HEK293 (cell line): ENCODE data around the gene SLC51A.

Experiments used
- CTCF ChIA-PET: fragments of 350-600 bp; formaldehyde crosslinking; extraction: SDS; loops from one replicate; lab custom pipeline; 2021; ENCODE audit warnings: antibody characterized with exemption; lab: Yijun Ruan, JAX
- POLR2A ChIA-PET: fragments of 300-600 bp; formaldehyde crosslinking; extraction: SDS; loops from one replicate; lab custom pipeline; 2020; ENCODE audit warnings: antibody characterized with exemption, inconsistent platforms; lab: Yijun Ruan, JAX
- H3K27ac ChIP-seq: fragments of 200-500 bp; sonication (Bioruptor generic); 2 replicates; pipeline ENCODE4 v1.5.1; 2014; ENCODE audit warnings: low read depth, low read length, control low read depth, inconsistent platforms; ENCODE audit errors: extremely low read depth
- H3K36me3 ChIP-seq, 2 experiments: fragments of 200-500 bp in 1 of 2; sonication (Bioruptor generic) in 1 of 2; 1 replicate in 1 of 2; 2 replicates in 1 of 2; pipeline ENCODE4 v1.5.1; 2014 to 2017; ENCODE audit warnings: inconsistent platforms in 2 of 2, low read length in 2 of 2; ENCODE audit not compliant: control insufficient read depth in 2 of 2, insufficient read depth in 1 of 2
- H3K4me1 ChIP-seq: fragments of 200-500 bp; sonication (Bioruptor generic); 2 replicates; pipeline ENCODE4 v1.5.1; 2014; ENCODE audit warnings: mild to moderate bottlenecking, low read length, inconsistent platforms; ENCODE audit not compliant: control insufficient read depth, insufficient read depth
- H3K4me3 ChIP-seq: 2 replicates; pipeline ENCODE4 v1.5.1; 2011; ENCODE audit warnings: low read depth, mild to moderate bottlenecking, control low read depth, low read length, moderate library complexity
- H3K9me3 ChIP-seq: fragments of 200-500 bp; sonication (Bioruptor generic); 2 replicates; pipeline ENCODE4 v1.5.1; 2014; ENCODE audit warnings: low read depth, low read length, inconsistent platforms; ENCODE audit not compliant: control insufficient read depth, insufficient read depth
- MEIS1 ChIP-seq: sonication (generic); formaldehyde crosslinking; IDR thresholded peaks from 2 replicates; pipeline ENCODE4 v1.8.1; 2022; ENCODE audit warnings: missing genetic modification reagents, mild to moderate bottlenecking, borderline replicate concordance
- PRDM1 ChIP-seq: fragments of 450-650 bp; formaldehyde crosslinking; IDR thresholded peaks from 2 replicates; pipeline ENCODE4; 2016; ENCODE audit warnings: missing biosample characterization, missing genetic modification characterization
- RBAK ChIP-seq: fragments of 450-650 bp; formaldehyde crosslinking; IDR thresholded peaks from 2 replicates; pipeline ENCODE4 v1.5.1; 2016; ENCODE audit warnings: missing biosample characterization, missing genetic modification characterization
- YY2 ChIP-seq: fragments of 450-650 bp; formaldehyde crosslinking; IDR thresholded peaks from 2 replicates; pipeline ENCODE4 v1.5.1; 2016; ENCODE audit warnings: missing biosample characterization, missing genetic modification characterization
- ZBTB1 ChIP-seq: fragments of 450-650 bp; formaldehyde crosslinking; IDR thresholded peaks from 2 replicates; pipeline ENCODE4 v1.5.1; 2016; ENCODE audit warnings: missing biosample characterization, missing genetic modification characterization
- ZBTB7A ChIP-seq: fragments of 450-650 bp; formaldehyde crosslinking; IDR thresholded peaks from 2 replicates; pipeline ENCODE4 v1.5.1; 2016; ENCODE audit warnings: low read depth, missing biosample characterization, missing genetic modification characterization
- ZFP3 ChIP-seq: fragments of 450-650 bp; formaldehyde crosslinking; IDR thresholded peaks from 2 replicates; pipeline ENCODE4 v1.5.1; 2016; ENCODE audit warnings: low read depth, missing biosample characterization, missing genetic modification characterization
- ZFP69B ChIP-seq: fragments of 450-650 bp; formaldehyde crosslinking; IDR thresholded peaks from 2 replicates; pipeline ENCODE4 v1.5.1; 2016; ENCODE audit warnings: missing biosample characterization, missing genetic modification characterization
- ZNF132 ChIP-seq: fragments of 450-650 bp; formaldehyde crosslinking; IDR thresholded peaks from 2 replicates; pipeline ENCODE4 v1.5.1; 2017; ENCODE audit warnings: missing biosample characterization, missing genetic modification characterization, borderline replicate concordance
- ZNF174 ChIP-seq: fragments of 450-650 bp; formaldehyde crosslinking; IDR thresholded peaks from 2 replicates; pipeline ENCODE4 v1.5.0; 2017; ENCODE audit warnings: missing biosample characterization, mild to moderate bottlenecking, missing genetic modification characterization
- ZNF354C ChIP-seq: fragments of 450-650 bp; formaldehyde crosslinking; IDR thresholded peaks from 2 replicates; pipeline ENCODE4 v1.5.1; 2016; ENCODE audit warnings: missing biosample characterization, missing genetic modification characterization, low read depth, borderline replicate concordance
- ZNF391 ChIP-seq: fragments of 450-650 bp; formaldehyde crosslinking; IDR thresholded peaks from 2 replicates; pipeline ENCODE4 v1.5.1; 2016; ENCODE audit warnings: low read depth, missing biosample characterization, missing genetic modification characterization, borderline replicate concordance
- ZNF423 ChIP-seq: fragments of 450-650 bp; formaldehyde crosslinking; IDR thresholded peaks from 2 replicates; pipeline ENCODE4 v1.5.1; 2016; ENCODE audit warnings: missing biosample characterization, missing genetic modification characterization
- ZNF48 ChIP-seq: fragments of 450-650 bp; formaldehyde crosslinking; IDR thresholded peaks from 2 replicates; pipeline ENCODE4 v1.5.1; 2016; ENCODE audit warnings: missing biosample characterization, missing genetic modification characterization
- ZNF501 ChIP-seq: fragments of 450-650 bp; formaldehyde crosslinking; IDR thresholded peaks from 2 replicates; pipeline ENCODE4 v1.5.1; 2016; ENCODE audit warnings: missing biosample characterization, missing genetic modification characterization
- ZNF510 ChIP-seq: fragments of 450-650 bp; formaldehyde crosslinking; IDR thresholded peaks from 2 replicates; pipeline ENCODE4 v1.5.1; 2018; ENCODE audit warnings: mild to moderate bottlenecking, missing genetic modification characterization, missing biosample characterization; ENCODE audit not compliant: insufficient replicate concordance
- ZNF558 ChIP-seq: fragments of 450-650 bp; formaldehyde crosslinking; IDR thresholded peaks from 2 replicates; pipeline ENCODE4 v1.5.1; 2016; ENCODE audit warnings: missing biosample characterization, missing genetic modification characterization
- ZNF664 ChIP-seq: fragments of 450-650 bp; formaldehyde crosslinking; IDR thresholded peaks from 2 replicates; pipeline ENCODE4 v1.5.1; 2016; ENCODE audit warnings: missing biosample characterization, missing genetic modification characterization
- ZNF701 ChIP-seq: fragments of 450-650 bp; formaldehyde crosslinking; IDR thresholded peaks from 2 replicates; pipeline ENCODE4 v1.5.1; 2016; ENCODE audit warnings: missing biosample characterization, missing genetic modification characterization
- ZNF747 ChIP-seq: fragments of 450-650 bp; formaldehyde crosslinking; IDR thresholded peaks from 2 replicates; pipeline ENCODE4 v1.5.1; 2016; ENCODE audit warnings: missing biosample characterization, missing genetic modification characterization
- ZNF792 ChIP-seq: fragments of 450-650 bp; formaldehyde crosslinking; IDR thresholded peaks from 2 replicates; pipeline ENCODE4 v1.5.1; 2016; ENCODE audit warnings: missing biosample characterization, missing genetic modification characterization
- TF ChIP-seq, protein P1 (sequence below): fragments of 450-650 bp; IDR thresholded peaks from 2 replicates; pipeline ENCODE4 v1.5.1; 2018; ENCODE audit warnings: missing biosample characterization, missing genetic modification characterization
- TF ChIP-seq, protein P2 (sequence below): fragments of 450-650 bp; formaldehyde crosslinking; IDR thresholded peaks from 2 replicates; pipeline ENCODE4 v1.5.1; 2016; ENCODE audit warnings: missing biosample characterization, missing genetic modification characterization
- TF ChIP-seq, protein P3 (sequence below): fragments of 450-650 bp; formaldehyde crosslinking; IDR thresholded peaks from 2 replicates; pipeline ENCODE4 v1.5.1; 2016; ENCODE audit warnings: missing biosample characterization, missing genetic modification characterization

Gene SLC51A

DNA sequence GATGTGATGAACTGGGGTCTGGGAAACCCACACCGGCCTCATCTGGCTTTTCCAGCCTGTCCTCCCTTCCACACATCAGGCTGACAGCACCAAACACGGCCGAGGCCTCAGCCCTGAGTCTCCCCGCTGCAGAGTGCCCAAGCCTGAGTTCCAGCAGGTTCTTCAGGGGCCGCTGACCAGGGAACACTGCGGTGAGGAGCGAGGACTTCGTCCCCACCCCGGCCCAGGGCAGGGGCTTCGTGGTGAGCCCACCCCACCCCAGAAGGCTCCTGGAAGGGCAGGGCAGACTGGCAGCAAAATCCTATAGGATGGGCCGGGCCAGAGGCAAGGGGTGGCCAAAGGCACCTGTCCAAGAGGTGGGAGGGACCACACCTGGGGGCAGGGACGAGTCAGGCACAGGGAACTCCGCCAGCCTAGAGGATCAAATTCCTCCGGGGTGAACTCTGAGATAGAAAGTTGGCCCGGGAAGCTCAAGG is at the start of gene SLC51A:
TSS of gene SLC51A (plus strand) at position 446 of the 476 bp plus-strand sequence. CDS start 179 bp downstream, outside the sequence.
- ChIA-PET POLR2A (no interaction called here), CTCF (no interaction called here)
- Histone ChIP-seq H3K27ac (no peak within 1 kb of the TSS), H3K36me3 (no peaks in the 10 kb centered on the region), H3K4me3 (no peak within 1 kb of the TSS), H3K4me1 (no peaks in the 10 kb centered on the region), H3K9me3 (no peaks in the 10 kb centered on the region)
- TF ChIP-seq ZNF558 (no peak), ZNF501 (tag by site-specific recombination) (no peak), YY2 (no peak), RBAK (tag by site-specific recombination) (no peak), ZNF701 (tag by site-specific recombination) (no peak), ZNF391 (tag by site-specific recombination) (no peak), ZNF354C (no peak)
- TF ChIP-seq, protein P1, sequence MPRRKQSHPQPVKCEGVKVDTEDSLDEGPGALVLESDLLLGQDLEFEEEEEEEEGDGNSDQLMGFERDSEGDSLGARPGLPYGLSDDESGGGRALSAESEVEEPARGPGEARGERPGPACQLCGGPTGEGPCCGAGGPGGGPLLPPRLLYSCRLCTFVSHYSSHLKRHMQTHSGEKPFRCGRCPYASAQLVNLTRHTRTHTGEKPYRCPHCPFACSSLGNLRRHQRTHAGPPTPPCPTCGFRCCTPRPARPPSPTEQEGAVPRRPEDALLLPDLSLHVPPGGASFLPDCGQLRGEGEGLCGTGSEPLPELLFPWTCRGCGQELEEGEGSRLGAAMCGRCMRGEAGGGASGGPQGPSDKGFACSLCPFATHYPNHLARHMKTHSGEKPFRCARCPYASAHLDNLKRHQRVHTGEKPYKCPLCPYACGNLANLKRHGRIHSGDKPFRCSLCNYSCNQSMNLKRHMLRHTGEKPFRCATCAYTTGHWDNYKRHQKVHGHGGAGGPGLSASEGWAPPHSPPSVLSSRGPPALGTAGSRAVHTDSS, result no peak
- TF ChIP-seq, protein P2, sequence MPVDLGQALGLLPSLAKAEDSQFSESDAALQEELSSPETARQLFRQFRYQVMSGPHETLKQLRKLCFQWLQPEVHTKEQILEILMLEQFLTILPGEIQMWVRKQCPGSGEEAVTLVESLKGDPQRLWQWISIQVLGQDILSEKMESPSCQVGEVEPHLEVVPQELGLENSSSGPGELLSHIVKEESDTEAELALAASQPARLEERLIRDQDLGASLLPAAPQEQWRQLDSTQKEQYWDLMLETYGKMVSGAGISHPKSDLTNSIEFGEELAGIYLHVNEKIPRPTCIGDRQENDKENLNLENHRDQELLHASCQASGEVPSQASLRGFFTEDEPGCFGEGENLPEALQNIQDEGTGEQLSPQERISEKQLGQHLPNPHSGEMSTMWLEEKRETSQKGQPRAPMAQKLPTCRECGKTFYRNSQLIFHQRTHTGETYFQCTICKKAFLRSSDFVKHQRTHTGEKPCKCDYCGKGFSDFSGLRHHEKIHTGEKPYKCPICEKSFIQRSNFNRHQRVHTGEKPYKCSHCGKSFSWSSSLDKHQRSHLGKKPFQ, result no peak

DNA sequence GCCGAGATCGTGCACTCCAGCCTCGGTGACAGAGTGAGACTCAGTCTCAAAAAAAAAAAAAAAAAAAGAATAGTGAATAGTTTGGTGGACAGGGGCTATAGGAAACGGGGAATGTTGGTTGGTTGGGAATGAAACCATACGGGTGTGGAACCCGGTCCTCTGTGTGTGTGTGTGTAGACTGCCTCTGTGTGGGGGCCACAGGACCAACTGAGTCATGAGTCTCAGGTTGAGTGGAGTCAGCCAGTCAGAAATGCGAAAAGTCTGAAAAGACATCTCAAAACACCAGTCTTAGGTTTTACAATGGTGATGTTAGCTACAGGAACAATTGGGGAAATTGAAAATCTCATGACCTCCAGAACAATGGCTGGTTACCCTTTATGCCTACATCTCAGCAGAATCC is 49.6 kb upstream of the SLC51A start:
- H3K36me3 ChIP-seq, result no peaks in the 10 kb centered on the region
- H3K27ac ChIP-seq, result no peak overlapping the region
- no peak overlapping the region for H3K4me3 ChIP-seq
- ChIA-PET POLR2A (no interaction called here), CTCF (interaction anchor here (1.2 kb wide), 1 partner anchor 29 kb away, joined by 3 read pairs; no protein-coding TSS in a partner anchor)
- H3K9me3 ChIP-seq, result no peaks in the 10 kb centered on the region
- H3K4me1 ChIP-seq, result no peaks in the 10 kb centered on the region; the same call in 1 of the 2 replicates
- no peak for TF ChIP-seq ZNF174 (tag by site-specific recombination)
- TF ChIP-seq ZNF132 (tag by site-specific recombination), result no peak
- TF ChIP-seq ZNF792, result no peak
- no peak for TF ChIP-seq ZNF510 (tag by site-specific recombination)
- no peak for TF ChIP-seq MEIS1 (CRISPR knock-in tag)
- no peak for TF ChIP-seq ZBTB7A (tag by site-specific recombination)
- TF ChIP-seq, protein P1, result no peak
- TF ChIP-seq ZNF747 (tag by site-specific recombination), result no peak
- TF ChIP-seq ZNF664 (tag by site-specific recombination), result no peak
- TF ChIP-seq PRDM1 (tag by site-specific recombination), result no peak
- TF ChIP-seq, protein P3, sequence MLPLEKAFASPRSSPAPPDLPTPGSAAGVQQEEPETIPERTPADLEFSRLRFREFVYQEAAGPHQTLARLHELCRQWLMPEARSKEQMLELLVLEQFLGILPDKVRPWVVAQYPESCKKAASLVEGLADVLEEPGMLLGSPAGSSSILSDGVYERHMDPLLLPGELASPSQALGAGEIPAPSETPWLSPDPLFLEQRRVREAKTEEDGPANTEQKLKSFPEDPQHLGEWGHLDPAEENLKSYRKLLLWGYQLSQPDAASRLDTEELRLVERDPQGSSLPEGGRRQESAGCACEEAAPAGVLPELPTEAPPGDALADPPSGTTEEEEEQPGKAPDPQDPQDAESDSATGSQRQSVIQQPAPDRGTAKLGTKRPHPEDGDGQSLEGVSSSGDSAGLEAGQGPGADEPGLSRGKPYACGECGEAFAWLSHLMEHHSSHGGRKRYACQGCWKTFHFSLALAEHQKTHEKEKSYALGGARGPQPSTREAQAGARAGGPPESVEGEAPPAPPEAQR (tag by site-specific recombination), result no peak
- TF ChIP-seq ZBTB1 (tag by site-specific recombination), result no peak
- no peak for TF ChIP-seq ZFP3 (tag by site-specific recombination)
- no peak for TF ChIP-seq ZNF423 (tag by site-specific recombination)
- TF ChIP-seq ZNF48 (tag by site-specific recombination), result no peak
- TF ChIP-seq ZFP69B (tag by site-specific recombination), result no peak
